ENCODE measurements around the gene CERS6. TPM values are rescaled to one million over a fixed set of nuclear protein-coding genes. Genes with fewer than 3 reads are reported as not detected.

Gene CERS6
- polyA plus RNA-seq, 4 donors, result 6.8 to 55.4 (median 21.9) TPM

DNA sequence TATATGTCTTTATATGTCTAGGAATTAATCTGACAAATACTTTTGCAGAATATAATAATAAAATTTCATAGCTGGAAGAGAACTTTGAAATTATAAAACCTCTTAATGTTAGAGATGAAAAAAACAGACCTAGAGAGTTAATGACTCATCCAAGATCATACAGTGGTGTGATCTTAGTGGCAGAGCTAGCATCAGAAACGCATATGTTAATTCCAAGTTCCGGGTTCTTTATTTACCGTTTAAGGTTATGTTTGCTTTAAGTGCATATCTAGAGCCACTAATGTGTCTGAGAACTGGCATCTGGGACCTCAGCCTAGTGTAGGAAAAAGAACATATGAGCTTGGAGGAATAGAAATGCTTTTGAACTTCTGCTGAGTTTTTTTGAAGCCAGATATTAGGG, 24.3 kb downstream of the CERS6 start:
- no peaks in the 10 kb centered on the region for H3K36me3 ChIP-seq (ENCODE audit: control insufficient read depth in 3 of 3, insufficient read depth in 2 of 3, low read depth in 1 of 3, low read length in 3 of 3)
- H3K27me3 ChIP-seq (ENCODE audit: control insufficient read depth in 3 of 3, insufficient read depth in 3 of 3, low read length in 3 of 3), result no peaks in the 10 kb centered on the region
- WGBS, 3 donors, result 9 to 44% (median 16%) methylated on average over 3 of the region's 3 CpGs
- H3K4me1 ChIP-seq (ENCODE audit: control insufficient read depth in 3 of 3, insufficient read depth in 2 of 3, low read depth in 1 of 3, low read length in 2 of 3), result peaks cover 0 to 15% (median 5%) of the 10 kb centered on the region in 3 donors
- no peak overlapping the region for H3K27ac ChIP-seq (ENCODE audit: low read depth in 1 of 3, low read length in 2 of 3)
- no peak for FAIRE-seq
- H3K4me3 ChIP-seq (ENCODE audit: low read depth in 1 of 3, low read length in 3 of 3), result no peak overlapping the region
- peak in 1 of 2 donors; percentile 68 for DNase-seq
- no peaks in the 10 kb centered on the region for H3K9me3 ChIP-seq (ENCODE audit: control insufficient read depth in 2 of 2, insufficient read depth in 1 of 2, low read depth in 1 of 2, low read length in 1 of 2)

DNA sequence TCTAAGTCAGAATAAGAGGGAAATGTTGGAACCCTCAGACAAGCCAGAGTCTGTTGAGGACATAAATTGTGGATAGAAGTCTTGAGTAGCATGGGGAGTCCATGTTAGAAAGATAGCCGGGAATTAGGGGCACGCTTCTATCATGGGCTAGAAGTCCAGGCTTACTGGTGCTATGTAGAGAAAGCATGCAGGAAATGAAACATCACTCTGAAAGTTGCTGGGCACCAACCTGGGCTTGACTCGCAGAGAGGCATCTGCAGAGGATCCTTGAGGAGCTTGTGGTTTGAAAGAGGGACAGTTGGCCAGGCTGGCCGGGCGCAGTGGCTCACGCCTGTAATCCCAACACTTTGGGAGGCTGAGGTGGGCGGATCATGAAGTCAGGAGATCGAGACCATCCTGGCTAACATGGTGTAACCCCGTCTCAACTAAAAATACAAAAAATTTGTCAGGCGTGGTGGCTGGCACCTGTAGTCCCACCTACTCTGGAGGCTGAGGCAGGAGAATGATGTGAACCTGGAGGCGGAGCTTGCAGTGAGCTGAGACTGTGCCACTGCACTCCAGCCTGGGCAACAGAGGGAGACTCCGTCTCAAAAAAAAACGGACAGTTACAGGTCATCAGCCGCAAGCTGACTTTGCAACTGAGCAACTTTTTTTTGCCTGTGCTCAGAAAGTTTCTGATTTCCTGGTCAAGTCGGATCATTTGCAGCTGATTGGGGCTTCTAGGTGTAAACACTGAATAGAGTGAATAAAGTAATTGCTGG, 24.9 kb downstream of the CERS6 start:
- peak overlapping the region in 1 of 3 donors; percentile 58 for H3K27ac ChIP-seq (ENCODE audit: low read depth in 1 of 3, low read length in 2 of 3)
- no peaks in the 10 kb centered on the region for H3K36me3 ChIP-seq (ENCODE audit: control insufficient read depth in 3 of 3, insufficient read depth in 2 of 3, low read depth in 1 of 3, low read length in 3 of 3)
- no peak for FAIRE-seq
- H3K4me1 ChIP-seq (ENCODE audit: control insufficient read depth in 3 of 3, insufficient read depth in 2 of 3, low read depth in 1 of 3, low read length in 2 of 3), result peaks cover 0 to 15% (median 5%) of the 10 kb centered on the region in 3 donors
- H3K27me3 ChIP-seq (ENCODE audit: control insufficient read depth in 3 of 3, insufficient read depth in 3 of 3, low read length in 3 of 3), result no peaks in the 10 kb centered on the region
- H3K9me3 ChIP-seq (ENCODE audit: control insufficient read depth in 2 of 2, insufficient read depth in 1 of 2, low read depth in 1 of 2, low read length in 1 of 2), result no peaks in the 10 kb centered on the region
- DNase-seq, result no peak
- 67 to 80% (median 74%) methylated on average over 15 of the region's 15 CpGs for WGBS, 3 donors
- H3K4me3 ChIP-seq (ENCODE audit: low read depth in 1 of 3, low read length in 3 of 3), result no peak overlapping the region

DNA sequence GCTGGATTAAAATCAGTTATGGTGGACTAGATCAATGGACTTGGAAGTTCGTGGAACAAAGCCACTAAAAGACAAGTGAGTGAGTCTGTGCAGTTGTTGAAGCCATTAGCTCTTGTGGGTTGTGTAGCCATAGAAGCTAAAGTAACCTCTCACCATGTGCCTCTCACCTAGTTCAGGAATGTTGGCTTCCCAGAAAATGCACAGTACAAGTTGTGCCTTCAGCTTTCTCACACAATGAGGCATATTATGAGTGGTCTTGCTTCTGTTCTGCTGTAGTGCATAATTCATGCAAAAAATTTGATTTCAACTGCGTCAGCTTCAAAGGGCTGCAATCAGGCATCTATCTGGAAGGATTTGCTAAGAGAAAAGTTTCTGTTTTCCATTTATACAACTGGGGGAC, 26.2 kb downstream of the CERS6 start:
- DNase-seq (no peak), FAIRE-seq (no peak)
- H3K4me3 ChIP-seq (ENCODE audit: low read depth in 1 of 3, low read length in 3 of 3), result no peak overlapping the region
- peaks cover 0 to 15% (median 5%) of the 10 kb centered on the region in 3 donors for H3K4me1 ChIP-seq (ENCODE audit: control insufficient read depth in 3 of 3, insufficient read depth in 2 of 3, low read depth in 1 of 3, low read length in 2 of 3)
- H3K27me3 ChIP-seq (ENCODE audit: control insufficient read depth in 3 of 3, insufficient read depth in 3 of 3, low read length in 3 of 3), result no peaks in the 10 kb centered on the region
- H3K9me3 ChIP-seq (ENCODE audit: control insufficient read depth in 2 of 2, insufficient read depth in 1 of 2, low read depth in 1 of 2, low read length in 1 of 2), result no peaks in the 10 kb centered on the region
- no peak overlapping the region for H3K27ac ChIP-seq (ENCODE audit: low read depth in 1 of 3, low read length in 2 of 3)
- 29 to 64% (median 30%) methylated on average over 2 of the region's 2 CpGs for WGBS, 3 donors
- H3K36me3 ChIP-seq (ENCODE audit: control insufficient read depth in 3 of 3, insufficient read depth in 2 of 3, low read depth in 1 of 3, low read length in 3 of 3), result no peaks in the 10 kb centered on the region

DNA sequence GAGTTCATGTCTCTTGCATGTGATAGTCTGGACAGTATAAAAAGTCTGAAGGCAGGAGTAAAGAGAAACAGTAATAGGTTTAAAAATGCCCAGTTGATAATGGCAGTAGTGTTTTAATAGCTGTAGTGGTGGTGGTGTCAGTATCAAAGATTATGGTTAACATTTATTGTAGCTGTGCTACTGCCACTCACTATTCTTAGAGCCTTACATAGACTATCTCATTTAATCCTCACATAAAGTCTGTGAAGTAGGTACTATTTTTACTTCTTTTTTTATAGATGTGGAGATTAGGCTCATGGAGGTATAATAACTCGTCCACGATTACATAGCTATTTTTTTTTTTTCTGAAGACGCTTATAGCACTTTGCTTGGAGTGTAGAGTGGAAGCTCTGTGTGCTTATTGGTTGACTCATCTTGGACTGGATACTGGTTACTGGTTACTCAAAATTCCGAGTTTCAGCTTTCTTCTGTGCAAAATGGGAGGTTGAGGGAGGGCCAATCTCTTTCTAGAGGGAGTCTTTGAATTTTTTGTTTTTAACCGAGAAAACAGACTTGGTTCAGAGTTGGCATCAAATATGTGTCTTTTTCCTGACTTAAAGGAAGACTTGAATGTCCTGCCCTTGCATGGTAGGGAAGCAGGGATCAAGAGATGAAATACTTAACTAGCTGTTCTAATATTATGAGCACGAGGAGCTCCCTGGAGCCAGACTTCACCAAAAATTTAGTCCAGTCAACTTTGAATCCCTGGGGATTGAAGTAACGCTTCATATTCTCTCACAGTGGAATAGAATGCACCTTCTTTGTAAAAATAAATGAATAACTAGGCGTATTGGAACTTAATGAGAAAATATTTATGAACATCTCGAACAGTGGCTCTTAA, 27.1 kb downstream of the CERS6 start:
- FAIRE-seq (no peak), DNase-seq (no peak)
- Histone ChIP-seq H3K36me3 (ENCODE audit: control insufficient read depth in 3 of 3, insufficient read depth in 2 of 3, low read depth in 1 of 3, low read length in 3 of 3) (no peaks in the 10 kb centered on the region), H3K27ac (ENCODE audit: low read depth in 1 of 3, low read length in 2 of 3) (no peak overlapping the region), H3K4me1 (ENCODE audit: control insufficient read depth in 3 of 3, insufficient read depth in 2 of 3, low read depth in 1 of 3, low read length in 2 of 3) (peaks cover 0 to 15% (median 2%) of the 10 kb centered on the region in 3 donors), H3K9me3 (ENCODE audit: control insufficient read depth in 2 of 2, insufficient read depth in 1 of 2, low read depth in 1 of 2, low read length in 1 of 2) (no peaks in the 10 kb centered on the region), H3K27me3 (ENCODE audit: control insufficient read depth in 3 of 3, insufficient read depth in 3 of 3, low read length in 3 of 3) (no peaks in the 10 kb centered on the region), H3K4me3 (ENCODE audit: low read depth in 1 of 3, low read length in 3 of 3) (no peak overlapping the region)
- WGBS, 3 donors, result 74 to 86% (median 75%) methylated on average over 9 of the region's 9 CpGs

DNA sequence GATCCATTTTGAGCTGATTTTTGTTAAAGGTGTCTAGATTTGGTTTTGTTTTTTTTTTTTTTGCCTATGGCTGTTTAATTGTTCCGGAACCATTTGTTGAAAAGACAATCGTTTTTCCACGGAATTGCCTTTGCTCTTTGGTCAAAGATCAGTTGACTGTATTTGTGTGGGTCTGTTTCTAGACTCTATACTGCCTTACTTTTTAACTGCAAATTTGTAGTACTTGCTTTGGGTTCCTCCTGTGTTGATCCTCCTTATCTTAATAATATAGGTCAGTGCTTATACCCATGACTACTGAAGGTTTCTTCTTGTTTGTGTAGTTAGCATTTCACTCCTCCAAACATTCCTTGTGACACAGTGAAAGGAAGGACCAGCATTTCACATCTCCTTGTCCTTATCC, 30.4 kb downstream of the CERS6 start:
- FAIRE-seq, result no peak
- peaks cover 0 to 16% (median 7%) of the 10 kb centered on the region in 3 donors for H3K4me1 ChIP-seq (ENCODE audit: control insufficient read depth in 3 of 3, insufficient read depth in 2 of 3, low read depth in 1 of 3, low read length in 2 of 3)
- peak overlapping the region in 1 of 3 donors; percentile 11 for H3K27ac ChIP-seq (ENCODE audit: low read depth in 1 of 3, low read length in 2 of 3)
- DNase-seq, result peak; percentile 27 to 60
- H3K4me3 ChIP-seq (ENCODE audit: low read depth in 1 of 3, low read length in 3 of 3), result no peak overlapping the region
- H3K9me3 ChIP-seq (ENCODE audit: control insufficient read depth in 2 of 2, insufficient read depth in 1 of 2, low read depth in 1 of 2, low read length in 1 of 2), result no peaks in the 10 kb centered on the region
- 19 to 54% (median 44%) methylated on average over 3 of the region's 3 CpGs for WGBS, 3 donors
- no peaks in the 10 kb centered on the region for H3K27me3 ChIP-seq (ENCODE audit: control insufficient read depth in 3 of 3, insufficient read depth in 3 of 3, low read length in 3 of 3)
- H3K36me3 ChIP-seq (ENCODE audit: control insufficient read depth in 3 of 3, insufficient read depth in 2 of 3, low read depth in 1 of 3, low read length in 3 of 3), result no peaks in the 10 kb centered on the region

DNA sequence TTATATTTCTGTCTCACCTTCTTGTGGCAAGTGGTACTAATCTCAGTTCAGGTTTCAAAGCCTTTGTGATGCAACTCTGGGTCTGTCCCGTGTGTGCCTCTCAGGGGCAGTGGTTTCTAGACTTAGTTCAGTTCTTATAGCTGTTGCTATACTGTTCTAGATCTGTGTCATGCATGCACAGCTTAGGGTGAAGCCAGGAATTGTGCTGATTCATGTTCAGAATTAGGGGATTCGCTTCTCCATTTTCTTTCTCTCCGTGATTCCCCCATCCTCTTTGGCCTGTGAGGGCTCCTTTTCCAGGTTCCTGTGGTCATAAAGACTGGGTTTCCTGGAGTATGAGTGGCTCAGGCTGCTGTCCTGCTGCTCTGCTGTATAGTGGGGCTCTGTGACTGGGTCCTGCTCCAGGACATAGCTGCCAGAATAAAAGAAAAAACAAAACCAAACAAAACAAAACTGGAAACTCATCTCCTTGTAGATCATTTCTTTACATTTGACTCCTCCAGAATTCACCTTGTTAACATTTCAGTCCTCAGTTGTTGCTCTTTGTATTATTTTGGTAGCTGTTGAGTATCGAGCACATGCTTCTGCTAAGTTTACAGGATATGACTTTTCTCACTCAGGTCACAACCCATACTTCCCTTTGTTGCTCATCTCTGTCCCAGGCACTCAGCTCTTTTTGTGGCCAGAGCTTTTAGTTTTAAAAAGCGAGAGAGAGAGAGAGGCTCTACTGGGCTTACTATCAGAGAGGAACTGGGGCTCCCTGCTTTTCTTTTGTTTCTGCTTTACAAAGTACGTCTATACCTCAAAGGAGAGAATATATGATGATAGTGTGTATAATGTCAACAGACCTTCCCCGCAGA, 34.2 kb downstream of the CERS6 start:
- FAIRE-seq, result no peak
- peak; percentile 53 to 79 for DNase-seq
- WGBS, 3 donors, result 14 to 27% (median 16%) methylated on average over 7 of the region's 7 CpGs
- Histone ChIP-seq H3K9me3 (ENCODE audit: control insufficient read depth in 2 of 2, insufficient read depth in 1 of 2, low read depth in 1 of 2, low read length in 1 of 2) (no peaks in the 10 kb centered on the region), H3K4me1 (ENCODE audit: control insufficient read depth in 3 of 3, insufficient read depth in 2 of 3, low read depth in 1 of 3, low read length in 2 of 3) (peaks cover under 1 to 35% (median 3%) of the 10 kb centered on the region in 3 donors), H3K4me3 (ENCODE audit: low read depth in 1 of 3, low read length in 3 of 3) (no peak overlapping the region), H3K27me3 (ENCODE audit: control insufficient read depth in 3 of 3, insufficient read depth in 3 of 3, low read length in 3 of 3) (no peaks in the 10 kb centered on the region), H3K27ac (ENCODE audit: low read depth in 1 of 3, low read length in 2 of 3) (peak overlapping the region; percentile 43 to 84 (median 70)), H3K36me3 (ENCODE audit: control insufficient read depth in 3 of 3, insufficient read depth in 2 of 3, low read depth in 1 of 3, low read length in 3 of 3) (peaks cover 0 to 3% (median 0%) of the 10 kb centered on the region in 3 donors)

DNA sequence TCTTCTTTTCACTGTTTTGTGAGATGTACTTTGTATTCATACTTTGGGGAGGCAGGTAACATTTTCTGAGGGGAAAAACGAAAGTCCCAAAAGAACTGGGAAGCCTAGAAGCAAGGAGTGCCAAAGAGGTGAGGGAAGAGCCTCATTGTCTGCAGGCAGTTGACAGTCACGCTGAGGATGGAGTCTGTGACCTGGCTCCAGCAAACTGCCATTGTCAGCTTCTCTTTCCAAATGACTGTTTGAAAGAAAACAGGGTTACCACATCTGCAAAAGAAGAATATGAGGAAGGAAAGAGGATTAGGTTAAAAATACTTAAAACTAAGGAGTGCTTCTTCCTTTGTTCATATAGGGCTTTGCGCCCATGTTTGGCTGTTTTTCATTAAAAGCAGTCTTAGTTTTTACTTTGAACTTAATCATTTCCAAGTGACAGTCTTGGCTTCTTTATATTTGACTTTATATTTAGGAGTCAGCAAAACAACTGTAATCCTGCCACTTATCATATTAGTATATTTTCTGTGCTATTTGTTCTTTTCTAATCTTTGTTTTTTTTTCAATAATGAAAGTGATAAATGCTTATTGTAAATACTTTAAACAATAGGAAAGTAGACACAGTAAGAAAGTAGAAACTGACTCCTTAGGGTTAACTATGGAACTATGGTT, 35.0 kb downstream of the CERS6 start:
- Histone ChIP-seq H3K9me3 (ENCODE audit: control insufficient read depth in 2 of 2, insufficient read depth in 1 of 2, low read depth in 1 of 2, low read length in 1 of 2) (no peaks in the 10 kb centered on the region), H3K4me1 (ENCODE audit: control insufficient read depth in 3 of 3, insufficient read depth in 2 of 3, low read depth in 1 of 3, low read length in 2 of 3) (peaks cover 4 to 40% (median 4%) of the 10 kb centered on the region in 3 donors), H3K27me3 (ENCODE audit: control insufficient read depth in 3 of 3, insufficient read depth in 3 of 3, low read length in 3 of 3) (no peaks in the 10 kb centered on the region), H3K4me3 (ENCODE audit: low read depth in 1 of 3, low read length in 3 of 3) (no peak overlapping the region), H3K27ac (ENCODE audit: low read depth in 1 of 3, low read length in 2 of 3) (peak overlapping the region; percentile 43 to 84 (median 70)), H3K36me3 (ENCODE audit: control insufficient read depth in 3 of 3, insufficient read depth in 2 of 3, low read depth in 1 of 3, low read length in 3 of 3) (peaks cover 0 to 3% (median 0%) of the 10 kb centered on the region in 3 donors)
- DNase-seq (no peak), FAIRE-seq (peak; percentile 93)
- WGBS, 3 donors, result 28 to 34% (median 32%) methylated on average over 3 of the region's 3 CpGs
